Epithelial cell of proximal tubule (primary cell): ENCODE data around the gene SLC12A7. TPM values are rescaled to one million over a fixed set of nuclear protein-coding genes. Genes with fewer than 3 reads are reported as not detected.

Experiments
- DNase-seq: peaks from one replicate; pipeline ENCODE4 v3.0.0-alpha.2; 2011; ENCODE audit warnings: low read depth
- H3K4me3 ChIP-seq: 2 replicates; pipeline ENCODE4 v1.5.1; 2011; ENCODE audit warnings: low read depth, mild to moderate bottlenecking, low read length
- CTCF ChIP-seq: conservative IDR thresholded peaks from 2 replicates; pipeline ENCODE4 v1.5.1; 2012; ENCODE audit warnings: low read depth, mild to moderate bottlenecking, low read length
- total RNA-seq: library from RNA; depleted of rRNA; stranded (reverse); fragments of >200 nt; gene quantifications from 2 replicates; pipeline ENCODE4 v1.2.3, GENCODE V29; 2015

SLC12A7 gene
- total RNA-seq, 1 donor from 2014 or later = 32.8 TPM

- H3K4me3 ChIP-seq = no peak overlapping the region
- TF ChIP-seq CTCF = no peak
- DNase-seq = no peak
These were observed 97.9 kb downstream of the SLC12A7 start for GRCh38 chr5:1013948-1014301.

GRCh38 chr5:1013238-1013947, 98.5 kb downstream of the SLC12A7 start:
- no peak overlapping the region for H3K4me3 ChIP-seq
- DNase-seq = no peak
- TF ChIP-seq CTCF = no peak

GRCh38 chr5:1012900-1013237, 99.0 kb downstream of the SLC12A7 start:
- TF ChIP-seq CTCF = no peak
- no peak overlapping the region for H3K4me3 ChIP-seq
- no peak for DNase-seq

- DNase-seq = no peak
- H3K4me3 ChIP-seq = no peak overlapping the region
- TF ChIP-seq CTCF = no peak
These were observed 99.5 kb downstream of the SLC12A7 start for GRCh38 chr5:1012313-1012841.

- TF ChIP-seq CTCF = no peak
- H3K4me3 ChIP-seq = no peak overlapping the region
- DNase-seq = no peak
These were observed 100.0 kb downstream of the SLC12A7 start for GRCh38 chr5:1011741-1012312.

GRCh38 chr5:1011226-1011631, 100.6 kb downstream of the SLC12A7 start:
- TF ChIP-seq CTCF = peak; percentile 70
- DNase-seq = no peak
- no peak overlapping the region for H3K4me3 ChIP-seq

- TF ChIP-seq CTCF = no peak
- no peak for DNase-seq
- no peak overlapping the region for H3K4me3 ChIP-seq
These were observed 101.2 kb downstream of the SLC12A7 start for GRCh38 chr5:1010641-1011046.
